Cerebellar nuclear complex (tissue), 1 donor: ENCODE data around the gene SMAD5.

Source experiments
- DNase-seq, 2 experiments: peaks; one replicate each; lab custom pipeline; 2025; lab: John Stamatoyannopoulos, UW

Gene SMAD5

GRCh38 chr5:136155761-136156160 lies 23.1 kb downstream of the SMAD5 start:
- DNase-seq: no peak

- DNase-seq: no peak
Observed at GRCh38 chr5:136157514-136157913, 24.9 kb downstream of the SMAD5 start.

- DNase-seq: no peak
Observed at GRCh38 chr5:136159457-136159856, 26.8 kb downstream of the SMAD5 start.

- no peak for DNase-seq
Observed at GRCh38 chr5:136162008-136162407, 29.4 kb downstream of the SMAD5 start.

- no peak for DNase-seq
Observed at GRCh38 chr5:136164226-136164625, 31.6 kb downstream of the SMAD5 start.

- no peak for DNase-seq
Observed at GRCh38 chr5:136166909-136167308, 34.3 kb downstream of the SMAD5 start.

- no peak for DNase-seq
Observed at GRCh38 chr5:136169218-136169617, 36.6 kb downstream of the SMAD5 start.

- no peak for DNase-seq
Observed at GRCh38 chr5:136174021-136174659, 41.5 kb downstream of the SMAD5 start.

GRCh38 chr5:136182618-136183017 lies 50.0 kb downstream of the SMAD5 start:
- no peak for DNase-seq

- DNase-seq: no peak
Observed at GRCh38 chr5:136185974-136186665, 53.5 kb downstream of the SMAD5 start.

GRCh38 chr5:136186796-136187195 lies 54.2 kb downstream of the SMAD5 start:
- no peak for DNase-seq

- DNase-seq: no peak
Observed at GRCh38 chr5:136188859-136189258, 56.2 kb downstream of the SMAD5 start.

- DNase-seq: no peak
Observed at GRCh38 chr5:136190091-136190720, 57.6 kb downstream of the SMAD5 start.

- no peak for DNase-seq
Observed at GRCh38 chr5:136190904-136191303, 58.3 kb downstream of the SMAD5 start.

- DNase-seq: no peak
Observed at GRCh38 chr5:136191304-136192014, 58.8 kb downstream of the SMAD5 start.

- DNase-seq: no peak
Observed at GRCh38 chr5:136192015-136192525, 59.4 kb downstream of the SMAD5 start.

- no peak for DNase-seq
Observed at GRCh38 chr5:136192526-136193321, 60.1 kb downstream of the SMAD5 start, which contains the start of gene SMIM32. SMIM32 (minus strand) TSS chr5:136193162; CDS start chr5:136192524, 638 bp downstream.

GRCh38 chr5:136193322-136193935 lies 60.8 kb downstream of the SMAD5 start:
- DNase-seq: no peak

GRCh38 chr5:136194576-136194975 lies 61.9 kb downstream of the SMAD5 start:
- no peak for DNase-seq

GRCh38 chr5:136195971-136196820 lies 63.6 kb downstream of the SMAD5 start:
- DNase-seq: no peak
